ENCODE measurements around the gene MISP3.

- TF ChIP-seq ZNF274 (IDR thresholded peaks at IDR 0.05; ENCODE audit: low read depth, low read length) (no peak), YY1 (IDR thresholded peaks at IDR 0.05; ENCODE audit: insufficient read depth, insufficient read length) (no peak), SUZ12 (IDR thresholded peaks at IDR 0.05; ENCODE audit: extremely low read depth, insufficient read depth, insufficient read length) (no peak)
These were observed 19.4 kb downstream of the MISP3 start for GRCh38 chr19:14091813-14092462.

Measured in NT2/D1 (cell line).